HEK293 (cell line): ENCODE measurements around the gene CYP11A1.

ENCODE experiments used
- MYNN ChIP-seq: fragments of 450-650 bp; formaldehyde crosslinking; IDR thresholded peaks from 2 replicates; pipeline ENCODE4 v1.5.1; 2016; ENCODE audit warnings: missing biosample characterization, missing genetic modification characterization, borderline replicate concordance
- ZBTB1 ChIP-seq: fragments of 450-650 bp; formaldehyde crosslinking; IDR thresholded peaks from 2 replicates; pipeline ENCODE4 v1.5.1; 2016; ENCODE audit warnings: missing biosample characterization, missing genetic modification characterization
- ZNF664 ChIP-seq: fragments of 450-650 bp; formaldehyde crosslinking; IDR thresholded peaks from 2 replicates; pipeline ENCODE4 v1.5.1; 2016; ENCODE audit warnings: missing biosample characterization, missing genetic modification characterization
- TF ChIP-seq, protein P1 (sequence below): fragments of 450-650 bp; formaldehyde crosslinking; IDR thresholded peaks from 2 replicates; pipeline ENCODE4 v1.5.1; 2016; ENCODE audit warnings: missing biosample characterization, missing genetic modification characterization
- TF ChIP-seq, protein P2 (sequence below): fragments of 450-650 bp; formaldehyde crosslinking; IDR thresholded peaks from 2 replicates; pipeline ENCODE4 v1.5.1; 2017; ENCODE audit warnings: missing biosample characterization, mild to moderate bottlenecking, missing genetic modification characterization, moderate library complexity
- TF ChIP-seq, protein P3 (sequence below): fragments of 450-650 bp; formaldehyde crosslinking; IDR thresholded peaks from 2 replicates; pipeline ENCODE4 v1.5.1; 2016; ENCODE audit warnings: missing biosample characterization, missing genetic modification characterization

DNA sequence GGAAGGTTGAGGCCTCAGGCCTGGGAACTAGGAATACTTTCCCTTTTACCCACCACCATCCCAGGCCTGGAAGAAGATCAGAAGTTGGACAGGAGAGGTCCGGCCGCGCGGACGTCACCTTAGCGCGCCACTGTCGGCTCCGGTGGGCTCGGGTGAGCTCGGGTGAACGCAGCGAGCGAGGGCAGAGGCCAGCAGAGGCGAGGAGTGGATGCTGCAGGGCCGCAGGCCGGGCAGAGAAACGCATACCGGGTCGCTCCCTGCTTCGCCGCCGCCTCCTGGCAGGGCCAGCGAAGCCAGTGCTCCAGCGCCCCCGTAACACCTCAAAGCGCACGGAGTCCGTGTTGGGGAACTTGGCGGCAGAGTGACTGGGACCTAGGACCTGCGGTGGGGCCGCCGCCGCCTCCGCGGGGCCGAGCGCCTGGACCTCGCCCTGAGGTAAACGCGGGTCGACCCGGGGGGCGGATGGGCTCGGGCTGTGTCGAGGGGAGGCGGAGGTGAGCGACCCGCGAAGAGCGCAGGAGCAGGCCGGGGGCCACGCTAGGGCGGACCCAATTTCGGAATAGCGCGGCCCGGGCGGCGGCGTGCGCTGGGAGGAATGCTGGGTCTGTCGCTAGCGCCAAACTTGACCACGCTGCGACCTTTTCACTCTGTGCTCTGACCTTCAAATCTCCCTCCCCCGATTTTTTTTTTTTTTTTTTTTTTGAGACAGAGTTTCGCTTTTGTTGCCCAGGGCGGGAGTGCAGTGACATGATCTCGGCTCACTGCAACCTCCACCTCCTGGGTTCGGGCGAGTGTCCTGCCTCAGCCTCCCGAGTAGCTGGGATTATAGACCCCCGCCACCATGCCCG, 1.6 kb downstream of the CYP11A1 start:
- TF ChIP-seq ZNF664 = no peak
- TF ChIP-seq, protein P1, sequence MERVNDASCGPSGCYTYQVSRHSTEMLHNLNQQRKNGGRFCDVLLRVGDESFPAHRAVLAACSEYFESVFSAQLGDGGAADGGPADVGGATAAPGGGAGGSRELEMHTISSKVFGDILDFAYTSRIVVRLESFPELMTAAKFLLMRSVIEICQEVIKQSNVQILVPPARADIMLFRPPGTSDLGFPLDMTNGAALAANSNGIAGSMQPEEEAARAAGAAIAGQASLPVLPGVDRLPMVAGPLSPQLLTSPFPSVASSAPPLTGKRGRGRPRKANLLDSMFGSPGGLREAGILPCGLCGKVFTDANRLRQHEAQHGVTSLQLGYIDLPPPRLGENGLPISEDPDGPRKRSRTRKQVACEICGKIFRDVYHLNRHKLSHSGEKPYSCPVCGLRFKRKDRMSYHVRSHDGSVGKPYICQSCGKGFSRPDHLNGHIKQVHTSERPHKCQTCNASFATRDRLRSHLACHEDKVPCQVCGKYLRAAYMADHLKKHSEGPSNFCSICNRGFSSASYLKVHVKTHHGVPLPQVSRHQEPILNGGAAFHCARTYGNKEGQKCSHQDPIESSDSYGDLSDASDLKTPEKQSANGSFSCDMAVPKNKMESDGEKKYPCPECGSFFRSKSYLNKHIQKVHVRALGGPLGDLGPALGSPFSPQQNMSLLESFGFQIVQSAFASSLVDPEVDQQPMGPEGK = no peak
- TF ChIP-seq ZBTB1 (tag by site-specific recombination) = no peak
- TF ChIP-seq, protein P2, sequence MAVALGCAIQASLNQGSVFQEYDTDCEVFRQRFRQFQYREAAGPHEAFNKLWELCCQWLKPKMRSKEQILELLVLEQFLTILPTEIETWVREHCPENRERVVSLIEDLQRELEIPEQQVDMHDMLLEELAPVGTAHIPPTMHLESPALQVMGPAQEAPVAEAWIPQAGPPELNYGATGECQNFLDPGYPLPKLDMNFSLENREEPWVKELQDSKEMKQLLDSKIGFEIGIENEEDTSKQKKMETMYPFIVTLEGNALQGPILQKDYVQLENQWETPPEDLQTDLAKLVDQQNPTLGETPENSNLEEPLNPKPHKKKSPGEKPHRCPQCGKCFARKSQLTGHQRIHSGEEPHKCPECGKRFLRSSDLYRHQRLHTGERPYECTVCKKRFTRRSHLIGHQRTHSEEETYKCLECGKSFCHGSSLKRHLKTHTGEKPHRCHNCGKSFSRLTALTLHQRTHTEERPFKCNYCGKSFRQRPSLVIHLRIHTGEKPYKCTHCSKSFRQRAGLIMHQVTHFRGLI (tag by site-specific recombination) = no peak
- TF ChIP-seq MYNN (tag by site-specific recombination) = no peak
- TF ChIP-seq, protein P3, sequence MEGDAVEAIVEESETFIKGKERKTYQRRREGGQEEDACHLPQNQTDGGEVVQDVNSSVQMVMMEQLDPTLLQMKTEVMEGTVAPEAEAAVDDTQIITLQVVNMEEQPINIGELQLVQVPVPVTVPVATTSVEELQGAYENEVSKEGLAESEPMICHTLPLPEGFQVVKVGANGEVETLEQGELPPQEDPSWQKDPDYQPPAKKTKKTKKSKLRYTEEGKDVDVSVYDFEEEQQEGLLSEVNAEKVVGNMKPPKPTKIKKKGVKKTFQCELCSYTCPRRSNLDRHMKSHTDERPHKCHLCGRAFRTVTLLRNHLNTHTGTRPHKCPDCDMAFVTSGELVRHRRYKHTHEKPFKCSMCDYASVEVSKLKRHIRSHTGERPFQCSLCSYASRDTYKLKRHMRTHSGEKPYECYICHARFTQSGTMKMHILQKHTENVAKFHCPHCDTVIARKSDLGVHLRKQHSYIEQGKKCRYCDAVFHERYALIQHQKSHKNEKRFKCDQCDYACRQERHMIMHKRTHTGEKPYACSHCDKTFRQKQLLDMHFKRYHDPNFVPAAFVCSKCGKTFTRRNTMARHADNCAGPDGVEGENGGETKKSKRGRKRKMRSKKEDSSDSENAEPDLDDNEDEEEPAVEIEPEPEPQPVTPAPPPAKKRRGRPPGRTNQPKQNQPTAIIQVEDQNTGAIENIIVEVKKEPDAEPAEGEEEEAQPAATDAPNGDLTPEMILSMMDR = no peak
